Hepatic stellate cell (primary cell): ENCODE data around the gene EVL.

Experiments used
- DNase-seq: peaks from one replicate; pipeline ENCODE4 v3.0.0; 2011; ENCODE audit warnings: low spot score

Gene EVL

GRCh38 chr14:100110816-100111215, 45.6 kb downstream of the EVL start:
- DNase-seq, result no peak

- DNase-seq, result no peak
These were observed 46.9 kb downstream of the EVL start for GRCh38 chr14:100111931-100112704.

GRCh38 chr14:100114109-100114765, 49.0 kb downstream of the EVL start:
- DNase-seq, result no peak

GRCh38 chr14:100115236-100115635, 50.0 kb downstream of the EVL start:
- DNase-seq, result no peak

- DNase-seq, result no peak
These were observed 50.5 kb downstream of the EVL start for GRCh38 chr14:100115726-100116125.

GRCh38 chr14:100116134-100116533, 50.9 kb downstream of the EVL start:
- DNase-seq, result no peak

- no peak for DNase-seq
These were observed 51.8 kb downstream of the EVL start for GRCh38 chr14:100117026-100117425.

GRCh38 chr14:100117633-100118395, 52.6 kb downstream of the EVL start:
- DNase-seq, result no peak

- DNase-seq, result no peak
These were observed 53.3 kb downstream of the EVL start for GRCh38 chr14:100118396-100119011.

GRCh38 chr14:100119251-100119650, 54.0 kb downstream of the EVL start:
- no peak for DNase-seq

GRCh38 chr14:100120522-100121269, 55.5 kb downstream of the EVL start:
- DNase-seq, result no peak

GRCh38 chr14:100121643-100122480, 56.6 kb downstream of the EVL start:
- no peak for DNase-seq

GRCh38 chr14:100122481-100123223, 57.4 kb downstream of the EVL start:
- no peak for DNase-seq

- DNase-seq, result no peak
These were observed 58.4 kb downstream of the EVL start for GRCh38 chr14:100123618-100124017.

- no peak for DNase-seq
These were observed 59.4 kb downstream of the EVL start for GRCh38 chr14:100124551-100125088.

GRCh38 chr14:100126401-100126800, 61.2 kb downstream of the EVL start:
- no peak for DNase-seq

GRCh38 chr14:100127853-100128455, 62.7 kb downstream of the EVL start:
- no peak for DNase-seq

- no peak for DNase-seq
These were observed 63.5 kb downstream of the EVL start for GRCh38 chr14:100128688-100129087.

- DNase-seq, result peak; percentile 72
These were observed 64.0 kb downstream of the EVL start for GRCh38 chr14:100129161-100129589.
